MM.1S (cell line): ENCODE measurements around the gene PPIAL4G.
"Not testable (repeated sequence)": the region's sequence is repeated elsewhere in the genome, so short reads cannot be mapped to it uniquely, and the experiment has no call there.

Experiments
- CTCF ChIP-seq: fragments of 300-600 bp; sonication (generic); IDR thresholded peaks from 2 replicates; pipeline ENCODE4 v1.5.1; 2016; ENCODE audit warnings: antibody characterized with exemption, low read length, mixed read lengths
- EZH2 ChIP-seq: fragments of 300-600 bp; sonication (generic); optimal IDR thresholded peaks from 2 replicates; pipeline ENCODE3; 2017; ENCODE audit warnings: low read depth, mild to moderate bottlenecking, antibody characterized with exemption, low read length, mixed read lengths

- not testable (repeated sequence) for TF ChIP-seq CTCF, EZH2
Measured at GRCh38 chr1:148483029-148483428, at the start of gene PPIAL4G.
